ENCODE data around the gene TBR1.

Gene TBR1

GRCh38 chr2:161418715-161419637, 2.9 kb downstream of the TBR1 start:
- no peak overlapping the region for H3K27ac ChIP-seq (ENCODE audit: low read length)
- no peaks in the 10 kb centered on the region for H3K9me3 ChIP-seq (ENCODE audit: insufficient read depth, low read length, severe bottlenecking)
- no peak for TF ChIP-seq CTCF (IDR thresholded peaks at IDR 0.05; ENCODE audit: borderline replicate concordance, extremely low read depth, low read length, poor library complexity, severe bottlenecking)
- TF ChIP-seq EZH2 (IDR thresholded peaks at IDR 0.05; ENCODE audit: borderline replicate concordance, low read depth, low read length, severe bottlenecking), result no peak
- ATAC-seq (ENCODE audit: insufficient read depth, low read depth) (no peak), DNase-seq (no peak)
- H3K4me1 ChIP-seq (ENCODE audit: insufficient read depth, low read length), result peaks cover 7% of the 10 kb centered on the region
- H3K4me2 ChIP-seq (ENCODE audit: insufficient read depth, low read length), result no peak overlapping the region
- no peak overlapping the region for H3K4me3 ChIP-seq (ENCODE audit: low read depth in 1 of 2, low read length in 2 of 2)
- H3K79me2 ChIP-seq (ENCODE audit: insufficient read depth, low read length), result no peaks in the 10 kb centered on the region
- H4K20me1 ChIP-seq (ENCODE audit: insufficient read depth, low read length), result no peaks in the 10 kb centered on the region
- no peak overlapping the region for H2AFZ ChIP-seq (ENCODE audit: low read depth, low read length)
- H3K36me3 ChIP-seq (ENCODE audit: insufficient read depth, low read length), result no peaks in the 10 kb centered on the region
- no peaks in the 10 kb centered on the region for H3K27me3 ChIP-seq (ENCODE audit: insufficient read depth, low read length, poor library complexity)
- no peak overlapping the region for H3K9ac ChIP-seq (ENCODE audit: low read depth, low read length)

- Histone ChIP-seq H3K4me3 (ENCODE audit: low read depth in 1 of 2, low read length in 2 of 2) (no peak overlapping the region), H3K36me3 (ENCODE audit: insufficient read depth, low read length) (no peaks in the 10 kb centered on the region), H3K9ac (ENCODE audit: low read depth, low read length) (no peak overlapping the region), H3K27me3 (ENCODE audit: insufficient read depth, low read length, poor library complexity) (no peaks in the 10 kb centered on the region), H3K9me3 (ENCODE audit: insufficient read depth, low read length, severe bottlenecking) (no peaks in the 10 kb centered on the region), H3K79me2 (ENCODE audit: insufficient read depth, low read length) (no peaks in the 10 kb centered on the region), H4K20me1 (ENCODE audit: insufficient read depth, low read length) (no peaks in the 10 kb centered on the region), H2AFZ (ENCODE audit: low read depth, low read length) (no peak overlapping the region), H3K4me2 (ENCODE audit: insufficient read depth, low read length) (no peak overlapping the region), H3K27ac (ENCODE audit: low read length) (no peak overlapping the region), H3K4me1 (ENCODE audit: insufficient read depth, low read length) (peaks cover 7% of the 10 kb centered on the region)
- TF ChIP-seq CTCF (IDR thresholded peaks at IDR 0.05; ENCODE audit: borderline replicate concordance, extremely low read depth, low read length, poor library complexity, severe bottlenecking), result no peak
- TF ChIP-seq EZH2 (IDR thresholded peaks at IDR 0.05; ENCODE audit: borderline replicate concordance, low read depth, low read length, severe bottlenecking), result no peak
- DNase-seq (no peak), ATAC-seq (ENCODE audit: insufficient read depth, low read depth) (no peak)
Measured at GRCh38 chr2:161419638-161420190, 3.6 kb downstream of the TBR1 start.

DNA sequence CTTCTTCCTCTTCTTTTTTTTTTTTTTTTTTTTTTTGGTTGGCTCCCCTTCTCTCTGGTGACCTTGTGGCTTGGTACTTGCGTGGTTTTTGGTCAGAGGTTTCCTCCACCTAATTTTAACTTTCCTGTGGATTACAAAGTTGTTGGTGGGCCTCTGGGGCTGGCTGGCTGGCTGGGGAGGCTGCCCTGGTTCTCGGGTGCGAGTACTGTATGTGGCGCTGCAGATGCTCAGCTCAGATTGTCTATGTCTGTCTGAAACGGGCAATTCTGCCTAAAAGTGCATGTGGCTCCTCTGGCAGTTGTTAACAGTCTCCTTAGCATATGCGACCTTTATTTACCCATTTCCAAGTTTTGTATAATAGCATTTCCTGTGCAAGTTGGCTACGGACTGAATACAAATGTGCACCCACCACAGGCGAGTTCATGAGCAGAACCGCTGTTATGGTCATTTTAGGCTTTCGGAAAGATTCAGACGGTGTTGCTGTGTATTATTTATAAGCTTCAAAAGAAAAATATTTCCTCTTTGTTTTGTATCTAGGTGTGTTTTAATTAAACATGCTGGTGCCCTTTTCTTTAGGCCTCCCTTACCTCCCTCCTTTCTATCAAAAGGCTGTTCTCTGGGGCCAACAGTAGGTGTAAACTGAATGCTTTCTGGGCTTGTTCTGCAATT, 4.4 kb downstream of the TBR1 start:
- Histone ChIP-seq H3K36me3 (ENCODE audit: insufficient read depth, low read length) (no peaks in the 10 kb centered on the region), H3K4me1 (ENCODE audit: insufficient read depth, low read length) (peaks cover 7% of the 10 kb centered on the region), H3K9ac (ENCODE audit: low read depth, low read length) (no peak overlapping the region), H3K79me2 (ENCODE audit: insufficient read depth, low read length) (no peaks in the 10 kb centered on the region), H4K20me1 (ENCODE audit: insufficient read depth, low read length) (no peaks in the 10 kb centered on the region), H3K4me2 (ENCODE audit: insufficient read depth, low read length) (no peak overlapping the region), H3K27me3 (ENCODE audit: insufficient read depth, low read length, poor library complexity) (no peaks in the 10 kb centered on the region), H3K4me3 (ENCODE audit: low read depth in 1 of 2, low read length in 2 of 2) (no peak overlapping the region), H3K9me3 (ENCODE audit: insufficient read depth, low read length, severe bottlenecking) (no peaks in the 10 kb centered on the region), H2AFZ (ENCODE audit: low read depth, low read length) (no peak overlapping the region), H3K27ac (ENCODE audit: low read length) (no peak overlapping the region)
- TF ChIP-seq CTCF (IDR thresholded peaks at IDR 0.05; ENCODE audit: borderline replicate concordance, extremely low read depth, low read length, poor library complexity, severe bottlenecking), result no peak
- no peak for TF ChIP-seq EZH2 (IDR thresholded peaks at IDR 0.05; ENCODE audit: borderline replicate concordance, low read depth, low read length, severe bottlenecking)
- DNase-seq (peak; percentile 48), ATAC-seq (ENCODE audit: insufficient read depth, low read depth) (peak; percentile 81)
